ELF-1 (cell line): ENCODE data around the gene AEN.
"Not testable (repeated sequence)": the region's sequence is repeated elsewhere in the genome, so short reads cannot be mapped to it uniquely, and the experiment has no call there.

Experiments used
- DNase-seq: peaks from one replicate; pipeline ENCODE4 v3.0.0-alpha.2; 2016; ENCODE audit warnings: low read depth, low spot score

The AEN gene

GRCh38 chr15:88630798-88631463 lies 9.8 kb downstream of the AEN start:
- no peak for DNase-seq

- no peak for DNase-seq
Measured at GRCh38 chr15:88631464-88632028, 10.4 kb downstream of the AEN start.

- not testable (repeated sequence) for DNase-seq
Measured at GRCh38 chr15:88632797-88633196, 11.7 kb downstream of the AEN start.

GRCh38 chr15:88634449-88634848 lies 13.3 kb downstream of the AEN start:
- no peak for DNase-seq

GRCh38 chr15:88635318-88635717 lies 14.2 kb downstream of the AEN start:
- no peak for DNase-seq

- no peak for DNase-seq
Measured at GRCh38 chr15:88636050-88636449, 14.9 kb downstream of the AEN start.

GRCh38 chr15:88636654-88637053 lies 15.5 kb downstream of the AEN start:
- no peak for DNase-seq

GRCh38 chr15:88637436-88637835 lies 16.3 kb downstream of the AEN start:
- DNase-seq: no peak

GRCh38 chr15:88637841-88638625 lies 16.9 kb downstream of the AEN start:
- no peak for DNase-seq

- DNase-seq: peak; percentile 96
Measured at GRCh38 chr15:88638626-88639372, 17.7 kb downstream of the AEN start, which contains the start of gene ISG20. TSS of gene ISG20 (plus strand) at chr15:88639016. CDS start at chr15:88639367, 351 bp downstream.

GRCh38 chr15:88641959-88642452 lies 20.9 kb downstream of the AEN start:
- DNase-seq: no peak

- not testable (repeated sequence) for DNase-seq
Measured at GRCh38 chr15:88642514-88642913, 21.4 kb downstream of the AEN start.

- DNase-seq: no peak
Measured at GRCh38 chr15:88644741-88645140, 23.6 kb downstream of the AEN start.

GRCh38 chr15:88645171-88646087 lies 24.3 kb downstream of the AEN start:
- DNase-seq: no peak

- DNase-seq: no peak
Measured at GRCh38 chr15:88646088-88646405, 24.9 kb downstream of the AEN start.

GRCh38 chr15:88646951-88647350 lies 25.8 kb downstream of the AEN start:
- no peak for DNase-seq

GRCh38 chr15:88647351-88648105 lies 26.4 kb downstream of the AEN start:
- DNase-seq: no peak

GRCh38 chr15:88648357-88649214 lies 27.4 kb downstream of the AEN start:
- no peak for DNase-seq

- DNase-seq: no peak
Measured at GRCh38 chr15:88649286-88649733, 28.2 kb downstream of the AEN start.
